ENCODE data around the gene TGFB1.

The TGFB1 gene

GRCh38 chr19:41311613-41312012, 42.1 kb downstream of the TGFB1 start:
- no peak for TF ChIP-seq POLR2A (IDR thresholded peaks at IDR 0.05; ENCODE audit: low read length)
- TF ChIP-seq GATA1 (IDR thresholded peaks at IDR 0.05; ENCODE audit: low read depth, low read length), result no peak
- no peak for DNase-seq

GRCh38 chr19:41311072-41311471, 42.6 kb downstream of the TGFB1 start:
- TF ChIP-seq POLR2A (IDR thresholded peaks at IDR 0.05; ENCODE audit: low read length) (no peak), GATA1 (IDR thresholded peaks at IDR 0.05; ENCODE audit: low read depth, low read length) (no peak)
- peak in 1 of 2 experiments; percentile 18 for DNase-seq

- peak; percentile 84 for TF ChIP-seq POLR2A (IDR thresholded peaks at IDR 0.05; ENCODE audit: low read length)
- TF ChIP-seq GATA1 (IDR thresholded peaks at IDR 0.05; ENCODE audit: low read depth, low read length), result no peak
- peak; percentile 96 to 98 for DNase-seq
These were observed 43.5 kb downstream of the TGFB1 start, which contains the start of gene CCDC97 for GRCh38 chr19:41310033-41310831. Gene CCDC97, plus strand, starts transcription at chr19:41310172. Its CDS starts 139 bp downstream, at chr19:41310311.

GRCh38 chr19:41309180-41310032, 44.3 kb downstream of the TGFB1 start:
- TF ChIP-seq POLR2A (IDR thresholded peaks at IDR 0.05; ENCODE audit: low read length) (no peak), GATA1 (IDR thresholded peaks at IDR 0.05; ENCODE audit: low read depth, low read length) (no peak)
- DNase-seq, result peak; percentile 50 to 65

- TF ChIP-seq POLR2A (IDR thresholded peaks at IDR 0.05; ENCODE audit: low read length) (no peak), GATA1 (IDR thresholded peaks at IDR 0.05; ENCODE audit: low read depth, low read length) (no peak)
- DNase-seq, result peak; percentile 81 to 92
These were observed 45.1 kb downstream of the TGFB1 start for GRCh38 chr19:41308450-41309179.

GRCh38 chr19:41307954-41308449, 45.7 kb downstream of the TGFB1 start:
- DNase-seq, result no peak
- TF ChIP-seq POLR2A (IDR thresholded peaks at IDR 0.05; ENCODE audit: low read length), result no peak
- no peak for TF ChIP-seq GATA1 (IDR thresholded peaks at IDR 0.05; ENCODE audit: low read depth, low read length)

GRCh38 chr19:41307090-41307875, 46.4 kb downstream of the TGFB1 start:
- TF ChIP-seq POLR2A (IDR thresholded peaks at IDR 0.05; ENCODE audit: low read length) (no peak), GATA1 (IDR thresholded peaks at IDR 0.05; ENCODE audit: low read depth, low read length) (no peak)
- DNase-seq, result no peak

GRCh38 chr19:41305927-41306793, 47.6 kb downstream of the TGFB1 start:
- TF ChIP-seq POLR2A (IDR thresholded peaks at IDR 0.05; ENCODE audit: low read length) (no peak), GATA1 (IDR thresholded peaks at IDR 0.05; ENCODE audit: low read depth, low read length) (no peak)
- no peak for DNase-seq

- DNase-seq, result no peak
- TF ChIP-seq GATA1 (IDR thresholded peaks at IDR 0.05; ENCODE audit: low read depth, low read length) (no peak), POLR2A (IDR thresholded peaks at IDR 0.05; ENCODE audit: low read length) (no peak)
These were observed 48.8 kb downstream of the TGFB1 start for GRCh38 chr19:41304706-41305483.

GRCh38 chr19:41303954-41304353, 49.8 kb downstream of the TGFB1 start:
- TF ChIP-seq POLR2A (IDR thresholded peaks at IDR 0.05; ENCODE audit: low read length) (no peak), GATA1 (IDR thresholded peaks at IDR 0.05; ENCODE audit: low read depth, low read length) (no peak)
- no peak for DNase-seq

GRCh38 chr19:41302624-41303351, 50.9 kb downstream of the TGFB1 start:
- TF ChIP-seq GATA1 (IDR thresholded peaks at IDR 0.05; ENCODE audit: low read depth, low read length), result no peak
- TF ChIP-seq POLR2A (IDR thresholded peaks at IDR 0.05; ENCODE audit: low read length), result no peak
- no peak for DNase-seq
